Mucosa of descending colon (tissue), 3 donors: ENCODE data around the gene EEF1A1. TPM values are rescaled to one million over a fixed set of nuclear protein-coding genes. Genes with fewer than 3 reads are reported as not detected.
"Not testable (repeated sequence)": the region's sequence is repeated elsewhere in the genome, so short reads cannot be mapped to it uniquely, and the experiment has no call there.

Source experiments
- ATAC-seq: fragments of 200-7000 bp; cut with Tn5 transposase; one replicate; pipeline ENCODE4 v1.9.1; 2020; ENCODE audit warnings: mild to moderate bottlenecking, moderate library complexity
- DNase-seq, 3 donors: peaks; one replicate each; pipeline ENCODE4 v3.0.0-alpha.2; 2020
- H3K36me3 ChIP-seq: fragments of 200-600 bp; one replicate; pipeline ENCODE4 v1.8.0; 2021; ENCODE audit warnings: low read depth, mild to moderate bottlenecking
- H3K4me1 ChIP-seq: fragments of 200-600 bp; one replicate; pipeline ENCODE4 v1.8.0; 2021; ENCODE audit warnings: low read depth, mild to moderate bottlenecking
- H3K4me3 ChIP-seq: fragments of 200-600 bp; one replicate; pipeline ENCODE4 v1.8.0; 2021; ENCODE audit warnings: mild to moderate bottlenecking
- H3K9me3 ChIP-seq: fragments of 200-600 bp; one replicate; pipeline ENCODE4 v1.8.0; 2021; ENCODE audit warnings: mild to moderate bottlenecking
- intact Hi-C, 2 donors: fragments of 100-400 bp; cut with DNase I in 1 of 2; cut with micrococcal nuclease in 1 of 2; formaldehyde crosslinking; loops; one replicate each; pipeline versions ENCODE4 v1.11.0 to v1.11.1; 2022; cut with DNase I, micrococcal nuclease
- total RNA-seq, 3 donors: library from RNA; stranded (reverse); fragmentation: NEBNext Ultra II Directional in 2 of 3; extraction: Animal tissue kit (Norgen Biotek cat#: 25700) in 2 of 3; gene quantifications; one replicate each; pipeline versions ENCODE4 v1.2.1 to v1.2.4, GENCODE V29; 2021 to 2023
- TF ChIP-seq, protein P1 (sequence below): fragments of 200-600 bp; IDR thresholded peaks from one replicate; pipeline ENCODE4 v1.8.0; 2022; ENCODE audit warnings: antibody characterized with exemption, mild to moderate bottlenecking
- donor health status: DM: no; HTN: no; CAD: no; lungs with moderate emphysema.
- donor health status: DM: no; HTN: no; CAD: no.
- donor health status: DM: no; HTN: yes; CAD: no.

The EEF1A1 gene
- total RNA-seq, 3 donors from 2014 or later: 6,833 to 8,492 (median 7,090) TPM

- H3K9me3 ChIP-seq, H3K4me3 ChIP-seq, ATAC-seq, H3K36me3 ChIP-seq, DNase-seq: not testable (repeated sequence)
- H3K4me1 ChIP-seq: peaks cover 29% of the 10 kb centered on the region
- intact Hi-C loops: loop anchor here in 1 of 2 donors (5.0 kb wide), 1 partner anchor 89 kb away; no protein-coding TSS in a partner anchor
Measured at GRCh38 chr6:73518100-73518981, 2.5 kb downstream of the EEF1A1 start.

DNA sequence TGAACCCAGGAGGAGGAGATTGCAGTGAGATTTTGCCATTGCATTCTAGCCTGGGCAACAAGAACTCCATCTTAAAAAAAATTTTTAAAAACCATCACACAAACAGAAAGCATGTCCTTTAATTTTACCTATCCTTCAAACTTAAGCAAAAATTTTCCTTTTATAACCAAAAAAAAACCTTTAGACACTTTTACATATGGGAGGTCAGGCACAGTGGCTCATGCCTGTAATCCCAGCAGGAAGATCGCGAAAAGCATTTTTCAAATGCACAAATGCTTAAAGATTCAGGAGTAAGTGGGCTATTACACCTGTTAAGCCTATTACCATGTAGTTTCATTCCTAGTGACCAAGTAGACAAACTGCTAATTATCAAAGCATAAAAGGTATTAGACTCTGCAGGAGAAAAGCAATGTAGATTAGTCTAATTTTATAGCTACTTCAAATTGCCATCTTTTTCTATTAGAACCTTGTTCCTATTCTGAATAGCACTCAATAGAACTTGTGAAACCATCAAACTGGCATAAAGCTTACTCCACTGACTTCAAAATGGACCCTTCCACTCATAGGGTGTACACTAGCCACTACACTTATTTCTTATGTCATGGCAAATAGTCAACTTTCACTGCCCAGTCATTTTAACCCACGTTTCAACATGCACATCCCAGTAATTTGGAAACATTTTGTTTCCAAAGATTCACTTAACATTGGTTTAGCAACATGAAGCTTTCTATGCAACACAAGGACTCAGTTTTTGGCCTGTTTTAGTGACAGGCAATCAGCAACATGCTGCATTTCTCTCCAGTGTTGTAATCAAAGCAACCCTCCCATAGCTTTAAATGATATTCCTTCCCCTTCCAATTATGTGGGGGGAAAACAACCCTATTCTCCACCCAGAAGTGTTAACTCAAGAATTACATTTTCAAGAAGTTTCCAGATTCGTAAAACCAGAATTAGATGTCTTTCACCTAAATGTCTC, 4.0 kb downstream of the EEF1A1 start:
- no peaks in the 10 kb centered on the region for H3K9me3 ChIP-seq
- DNase-seq (no peak), ATAC-seq (no peak)
- intact Hi-C loops: loop anchor here in 1 of 2 donors (5.0 kb wide), 1 partner anchor 90 kb away; no protein-coding TSS in a partner anchor
- H3K4me3 ChIP-seq: no peak overlapping the region
- peaks cover 21% of the 10 kb centered on the region for H3K4me1 ChIP-seq
- TF ChIP-seq, protein P1, sequence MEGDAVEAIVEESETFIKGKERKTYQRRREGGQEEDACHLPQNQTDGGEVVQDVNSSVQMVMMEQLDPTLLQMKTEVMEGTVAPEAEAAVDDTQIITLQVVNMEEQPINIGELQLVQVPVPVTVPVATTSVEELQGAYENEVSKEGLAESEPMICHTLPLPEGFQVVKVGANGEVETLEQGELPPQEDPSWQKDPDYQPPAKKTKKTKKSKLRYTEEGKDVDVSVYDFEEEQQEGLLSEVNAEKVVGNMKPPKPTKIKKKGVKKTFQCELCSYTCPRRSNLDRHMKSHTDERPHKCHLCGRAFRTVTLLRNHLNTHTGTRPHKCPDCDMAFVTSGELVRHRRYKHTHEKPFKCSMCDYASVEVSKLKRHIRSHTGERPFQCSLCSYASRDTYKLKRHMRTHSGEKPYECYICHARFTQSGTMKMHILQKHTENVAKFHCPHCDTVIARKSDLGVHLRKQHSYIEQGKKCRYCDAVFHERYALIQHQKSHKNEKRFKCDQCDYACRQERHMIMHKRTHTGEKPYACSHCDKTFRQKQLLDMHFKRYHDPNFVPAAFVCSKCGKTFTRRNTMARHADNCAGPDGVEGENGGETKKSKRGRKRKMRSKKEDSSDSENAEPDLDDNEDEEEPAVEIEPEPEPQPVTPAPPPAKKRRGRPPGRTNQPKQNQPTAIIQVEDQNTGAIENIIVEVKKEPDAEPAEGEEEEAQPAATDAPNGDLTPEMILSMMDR: no peak
- H3K36me3 ChIP-seq: peaks cover 8% of the 10 kb centered on the region

- Histone ChIP-seq H3K36me3 (peaks cover 4% of the 10 kb centered on the region), H3K4me1 (peaks cover 21% of the 10 kb centered on the region), H3K9me3 (no peaks in the 10 kb centered on the region), H3K4me3 (no peak overlapping the region)
- intact Hi-C loops: loop anchor here in 1 of 2 donors (5.0 kb wide), 1 partner anchor 92 kb away; no protein-coding TSS in a partner anchor
- DNase-seq: no peak
- ATAC-seq: peak; percentile 5
- TF ChIP-seq, protein P1: no peak
Measured at GRCh38 chr6:73515204-73515655, 5.6 kb downstream of the EEF1A1 start.

DNA sequence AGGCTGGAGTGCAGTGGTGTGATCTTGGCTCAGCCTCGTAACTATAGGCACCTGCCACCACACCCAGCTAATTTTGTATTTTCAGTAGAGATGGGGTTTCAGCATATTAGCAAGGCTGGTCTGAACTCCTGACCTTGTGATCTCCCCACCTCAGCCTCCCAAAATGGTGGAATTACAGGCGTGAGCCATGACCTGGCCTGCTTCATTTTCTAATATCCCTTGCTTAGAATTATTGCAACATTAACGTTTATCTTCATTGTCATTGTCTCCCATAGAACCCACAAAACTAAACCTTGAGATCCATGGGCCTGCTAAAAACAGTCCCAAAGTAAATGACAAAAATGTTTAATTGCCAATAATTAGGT, 6.1 kb downstream of the EEF1A1 start:
- peaks cover 4% of the 10 kb centered on the region for H3K36me3 ChIP-seq
- H3K4me1 ChIP-seq: peaks cover 21% of the 10 kb centered on the region
- no peak overlapping the region for H3K4me3 ChIP-seq
- peak; percentile 4 for ATAC-seq
- TF ChIP-seq, protein P1: no peak
- no peaks in the 10 kb centered on the region for H3K9me3 ChIP-seq
- intact Hi-C loops: loop anchor here in 1 of 2 donors (5.0 kb wide), 1 partner anchor 93 kb away; no protein-coding TSS in a partner anchor
- no peak for DNase-seq

GRCh38 chr6:73513496-73513854, 7.4 kb downstream of the EEF1A1 start:
- no peak for ATAC-seq
- DNase-seq: no peak
- no peak overlapping the region for H3K4me3 ChIP-seq
- H3K4me1 ChIP-seq: peaks cover 14% of the 10 kb centered on the region
- peaks cover 4% of the 10 kb centered on the region for H3K36me3 ChIP-seq
- TF ChIP-seq, protein P1: no peak
- intact Hi-C loops: no loop called here
- H3K9me3 ChIP-seq: no peaks in the 10 kb centered on the region
